Sciatic nerve (tissue), 2 donors: ENCODE data around the gene RPS6KA2. TPM values are rescaled to one million over a fixed set of nuclear protein-coding genes. Genes with fewer than 3 reads are reported as not detected.

Experiments used
- ATAC-seq: fragments of 200-7000 bp; cut with Tn5 transposase; one replicate; pipeline ENCODE4 v1.9.1; 2020; ENCODE audit warnings: mild to moderate bottlenecking, moderate library complexity
- DNase-seq: peaks from one replicate; pipeline ENCODE4 v3.0.0-alpha.2; 2020; ENCODE audit warnings: low spot score
- intact Hi-C: fragments of 100-400 bp; cut with DNase I; formaldehyde crosslinking; loops from one replicate; pipeline ENCODE4 v1.14.2; 2022
- total RNA-seq: library from RNA; stranded (reverse); fragmentation: NEBNext Ultra II Directional; extraction: Animal tissue kit (Norgen Biotek cat#: 25700); gene quantifications from one replicate; pipeline ENCODE4 v1.2.1, GENCODE V29; 2021
- donor health status: DM: no; HTN: no; CAD: no.
- donor health status: DM: no; HTN: no; CAD: no.

The RPS6KA2 gene
- total RNA-seq, 1 donor from 2014 or later = 69.9 TPM

DNA sequence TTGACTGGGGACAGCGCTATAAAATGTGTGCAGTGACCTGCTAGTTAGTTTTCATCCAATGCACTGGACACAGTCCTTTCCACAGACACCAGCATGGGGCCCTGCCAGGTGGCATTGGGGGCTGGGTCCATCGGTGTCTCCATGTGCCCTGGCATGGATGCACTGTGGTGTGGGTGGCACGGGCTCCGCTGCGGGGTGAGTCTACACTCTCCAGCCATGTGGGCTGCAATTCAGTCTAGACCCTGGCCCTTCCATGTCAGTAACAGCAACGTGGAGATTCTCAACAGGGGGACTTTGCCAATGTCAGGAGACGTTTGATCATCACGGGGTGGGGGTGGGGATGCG is 140.5 kb downstream of the RPS6KA2 start:
- DNase-seq = no peak
- no peak for ATAC-seq
- intact Hi-C loops = no loop called here

GRCh38 chr6:166485651-166486535 is 141.2 kb downstream of the RPS6KA2 start:
- ATAC-seq (no peak), DNase-seq (no peak)
- intact Hi-C loops = no loop called here

DNA sequence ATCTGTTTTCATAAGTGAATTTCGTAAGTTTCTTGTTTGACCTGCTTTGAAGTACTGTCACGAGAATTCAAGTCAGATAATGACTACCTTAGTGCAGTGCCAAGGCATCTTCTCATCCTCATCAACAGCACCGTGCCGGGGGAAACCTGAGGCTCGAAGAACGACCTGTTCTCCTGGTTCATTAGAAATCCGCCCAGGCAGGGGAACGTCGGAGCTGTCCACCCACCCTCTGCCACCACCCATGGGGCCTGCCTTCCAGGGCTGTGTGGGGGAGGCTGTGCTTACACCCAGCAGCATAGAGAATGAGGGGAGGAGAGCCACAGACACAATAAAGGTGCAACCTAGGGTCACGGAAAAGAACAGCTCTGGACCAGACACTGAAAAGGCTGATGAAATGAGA is 142.2 kb downstream of the RPS6KA2 start:
- intact Hi-C loops = no loop called here
- ATAC-seq (no peak), DNase-seq (no peak)

DNA sequence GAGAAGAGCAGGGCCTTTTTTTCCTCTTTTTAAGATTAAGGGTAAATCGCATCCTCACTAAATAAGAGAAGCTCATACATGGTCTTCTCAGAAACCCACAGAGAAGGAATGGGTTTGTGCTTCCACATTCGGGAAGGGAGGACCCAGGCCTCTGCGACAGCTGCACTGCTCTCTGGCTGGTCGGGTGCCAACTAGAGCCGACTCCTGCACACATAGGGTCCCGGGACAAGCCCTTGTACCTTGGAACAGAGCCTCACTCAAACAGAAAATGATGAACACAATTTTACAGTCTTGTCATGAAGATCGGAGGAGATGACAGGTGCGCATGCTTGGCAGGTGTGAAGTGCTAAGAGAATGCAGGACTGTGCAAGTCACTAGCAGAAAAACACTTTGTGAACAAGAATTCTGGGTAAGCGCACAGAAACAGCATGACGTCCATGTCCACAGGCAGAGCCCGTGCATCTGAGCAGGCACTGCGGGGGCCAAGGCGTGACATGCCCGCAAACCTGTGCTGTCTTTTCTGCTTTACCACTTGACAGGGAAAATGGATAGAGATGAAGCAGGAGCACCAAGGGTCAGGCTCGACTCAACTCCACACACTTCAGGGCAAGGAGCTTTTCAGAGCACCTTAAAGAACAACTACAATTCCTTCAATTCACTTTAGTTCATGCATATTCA is 143.3 kb downstream of the RPS6KA2 start:
- DNase-seq = no peak

GRCh38 chr6:166483026-166483425 is 144.0 kb downstream of the RPS6KA2 start:
- intact Hi-C loops = no loop called here
- ATAC-seq = no peak
- DNase-seq = no peak

More for the DNA sequence above, 143.3 kb downstream of the RPS6KA2 start:
- intact Hi-C loops = no loop called here
- ATAC-seq = no peak

DNA sequence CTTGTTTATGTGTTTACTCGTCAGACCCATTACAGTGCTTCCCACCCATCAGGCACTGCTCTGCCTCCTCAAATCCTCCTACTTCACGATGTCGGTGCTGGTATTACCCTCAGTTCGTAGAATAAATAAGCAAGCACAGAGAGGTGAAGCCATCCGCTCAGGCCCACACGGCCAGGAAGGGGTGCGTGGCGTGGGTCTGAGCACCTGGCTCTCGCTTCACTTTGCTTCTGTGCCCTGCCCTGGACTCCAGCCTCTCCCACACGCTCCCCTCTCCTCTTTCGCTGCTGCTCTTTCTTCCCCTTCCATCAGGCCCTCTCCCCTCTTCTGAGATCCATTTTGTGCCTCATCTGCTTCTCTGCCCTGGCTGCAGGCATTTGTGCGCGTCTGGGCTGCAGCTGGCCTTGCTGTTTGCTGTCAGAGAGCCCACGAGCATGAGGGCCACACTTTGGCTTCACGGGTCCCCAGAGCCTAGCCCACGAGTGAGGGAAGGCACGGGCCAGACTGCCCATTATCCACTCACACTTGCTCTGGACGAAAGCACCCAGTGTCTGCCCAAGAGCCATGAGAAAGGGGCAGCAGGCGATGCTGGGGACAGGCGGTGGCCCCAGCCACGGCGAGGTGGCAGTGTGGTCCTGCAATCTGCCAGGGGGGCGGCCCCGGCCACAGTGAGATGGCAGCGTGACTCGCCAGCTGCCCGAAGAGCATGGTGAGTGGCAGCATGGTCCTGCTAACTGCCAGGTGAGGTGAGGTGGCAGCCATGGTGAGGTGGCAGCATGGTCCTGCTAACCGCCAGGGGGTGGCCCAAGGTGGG is 148.1 kb downstream of the RPS6KA2 start:
- DNase-seq (peak; percentile 39), ATAC-seq (no peak)
- intact Hi-C loops = loop anchor here (10.0 kb wide), 1 partner anchor 124 kb away; no protein-coding TSS in a partner anchor

GRCh38 chr6:166477647-166478365 is 149.2 kb downstream of the RPS6KA2 start:
- ATAC-seq (no peak), DNase-seq (peak; percentile 49)
- intact Hi-C loops = loop anchor here (10.0 kb wide), 1 partner anchor 123 kb away; no protein-coding TSS in a partner anchor

DNA sequence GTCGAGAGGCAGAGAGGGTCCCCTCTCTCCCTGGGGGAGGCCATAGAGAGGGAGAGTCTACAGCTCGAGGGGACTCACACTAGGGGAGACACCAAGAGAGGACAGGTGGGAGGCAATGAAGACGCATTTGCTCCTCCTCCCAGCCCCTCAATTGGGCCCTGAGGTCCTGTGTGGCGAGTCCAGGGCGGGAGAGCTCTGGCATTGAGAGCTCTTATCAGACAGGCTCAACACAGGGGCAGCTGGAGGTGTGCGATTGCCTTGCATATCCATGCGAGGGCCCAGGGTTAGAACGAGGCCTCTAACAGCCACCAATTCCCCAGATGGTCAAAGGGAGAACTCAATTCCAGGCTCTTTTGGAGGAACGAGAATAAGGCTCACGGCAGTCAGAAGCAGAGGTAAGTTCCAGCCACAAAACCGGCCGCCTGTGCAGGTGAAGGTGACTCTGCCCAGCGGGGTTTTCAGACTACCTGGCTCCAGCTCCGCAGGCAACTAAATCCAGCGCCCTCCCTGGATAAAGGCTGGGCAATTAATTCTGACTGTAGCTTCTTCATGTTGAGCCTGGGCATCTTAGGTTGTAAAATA is 150.3 kb downstream of the RPS6KA2 start:
- no peak for ATAC-seq
- intact Hi-C loops = loop anchor here (10.0 kb wide), 1 partner anchor 122 kb away; no protein-coding TSS in a partner anchor
- DNase-seq = no peak

- intact Hi-C loops = loop anchor here (10.0 kb wide), 1 partner anchor 121 kb away; no protein-coding TSS in a partner anchor
Measured at GRCh38 chr6:166476061-166476591, 150.9 kb downstream of the RPS6KA2 start.

DNA sequence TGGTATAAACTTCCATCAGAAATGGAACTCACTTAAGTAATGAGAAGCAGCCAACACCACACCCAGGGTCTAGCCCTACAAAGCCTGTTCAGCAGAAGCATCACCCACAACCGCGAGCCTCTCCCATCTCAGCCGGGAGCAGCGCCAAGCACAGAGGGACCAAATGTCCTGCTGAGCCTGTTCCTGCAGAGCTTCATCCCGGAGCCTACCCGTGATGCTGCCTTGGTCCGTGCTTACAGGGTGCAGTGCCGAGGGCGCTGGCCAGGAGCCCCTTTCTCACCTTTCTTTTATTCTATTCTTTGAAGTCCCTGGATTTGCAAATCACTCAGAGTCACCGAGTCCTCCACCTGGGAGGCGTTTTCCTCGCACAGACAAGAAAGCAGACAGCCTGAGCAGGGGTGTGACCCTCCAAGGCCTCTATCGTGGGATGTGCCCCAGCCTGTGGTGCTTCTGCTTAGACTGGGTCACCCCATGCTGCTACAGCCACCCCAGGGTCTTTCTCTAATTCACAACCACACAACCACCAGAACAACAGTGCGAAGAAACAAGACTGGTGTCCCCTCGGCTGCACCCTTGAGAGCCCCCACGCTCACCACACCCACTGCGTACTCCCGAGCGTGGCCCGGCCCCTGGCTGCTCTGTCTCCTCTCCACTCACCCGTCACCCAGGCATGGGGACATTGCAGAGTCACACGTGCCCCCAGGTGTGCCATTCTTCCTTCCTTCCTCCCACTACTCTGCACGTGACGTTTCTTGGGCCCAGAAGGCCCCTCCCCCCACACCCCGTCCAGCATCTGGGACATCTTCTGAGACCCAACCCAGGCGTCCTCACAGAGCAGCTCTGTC is 152.1 kb downstream of the RPS6KA2 start:
- DNase-seq = peak; percentile 52
- intact Hi-C loops = loop anchor here (10.0 kb wide), 1 partner anchor 120 kb away; no protein-coding TSS in a partner anchor
- peak; percentile 30 for ATAC-seq

More at GRCh38 chr6:166476061-166476591, 150.9 kb downstream of the RPS6KA2 start:
- ATAC-seq (no peak), DNase-seq (peak; percentile 42)

GRCh38 chr6:166473886-166474571 is 153.0 kb downstream of the RPS6KA2 start:
- intact Hi-C loops = loop anchor here (10.0 kb wide), 1 partner anchor 119 kb away; no protein-coding TSS in a partner anchor
- DNase-seq (no peak), ATAC-seq (no peak)

DNA sequence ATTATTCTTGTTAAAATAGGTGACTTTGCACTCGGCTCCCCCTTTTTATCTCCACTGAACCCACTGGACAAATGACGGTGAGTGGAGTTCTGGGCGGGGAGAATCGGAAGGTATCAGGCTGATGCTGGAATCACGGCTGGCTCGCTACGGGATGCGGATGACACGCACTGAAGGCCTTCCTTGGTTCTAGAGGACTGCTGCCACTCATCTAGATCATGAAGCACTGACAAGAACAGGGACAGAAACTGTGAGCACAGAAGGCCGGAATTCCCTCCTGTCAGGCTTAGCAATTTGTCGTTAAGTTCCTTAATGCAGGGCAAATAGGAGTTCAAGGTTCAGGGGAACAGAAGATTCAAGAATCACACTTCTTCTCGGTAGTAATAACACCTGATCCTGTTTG is 154.4 kb downstream of the RPS6KA2 start:
- no peak for ATAC-seq
- DNase-seq = no peak

DNA sequence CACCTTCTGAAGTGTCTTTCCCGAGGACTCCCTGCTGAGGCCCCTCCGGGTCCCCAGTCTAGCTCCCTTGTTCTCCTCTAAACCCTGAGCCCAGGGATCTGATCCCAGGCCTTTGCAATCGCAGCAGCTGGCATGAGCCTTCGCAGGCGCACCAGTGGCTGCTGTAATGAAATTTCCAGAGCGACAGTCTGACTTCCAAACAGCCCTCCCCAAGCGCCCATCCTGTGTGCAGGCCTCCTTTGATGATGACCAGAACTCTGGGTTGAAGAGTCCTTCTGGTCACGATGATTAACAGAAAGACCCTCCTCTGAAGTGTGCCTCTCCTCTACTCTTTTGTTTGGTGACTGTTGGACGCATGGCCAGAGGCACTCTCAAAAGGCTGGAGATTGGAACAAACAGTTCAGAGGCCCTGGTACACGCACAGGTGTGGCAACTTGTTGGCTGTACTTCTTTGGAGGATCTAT is 155.2 kb downstream of the RPS6KA2 start:
- DNase-seq = no peak
- no peak for ATAC-seq
- intact Hi-C loops = loop anchor here (10.0 kb wide), 1 partner anchor 117 kb away; no protein-coding TSS in a partner anchor

More for the DNA sequence above, 154.4 kb downstream of the RPS6KA2 start:
- intact Hi-C loops = loop anchor here (10.0 kb wide), 1 partner anchor 118 kb away; no protein-coding TSS in a partner anchor

GRCh38 chr6:166470863-166471410 is 156.1 kb downstream of the RPS6KA2 start:
- peak; percentile 47 for DNase-seq
- intact Hi-C loops = loop anchor here (10.0 kb wide), 1 partner anchor 116 kb away; no protein-coding TSS in a partner anchor

DNA sequence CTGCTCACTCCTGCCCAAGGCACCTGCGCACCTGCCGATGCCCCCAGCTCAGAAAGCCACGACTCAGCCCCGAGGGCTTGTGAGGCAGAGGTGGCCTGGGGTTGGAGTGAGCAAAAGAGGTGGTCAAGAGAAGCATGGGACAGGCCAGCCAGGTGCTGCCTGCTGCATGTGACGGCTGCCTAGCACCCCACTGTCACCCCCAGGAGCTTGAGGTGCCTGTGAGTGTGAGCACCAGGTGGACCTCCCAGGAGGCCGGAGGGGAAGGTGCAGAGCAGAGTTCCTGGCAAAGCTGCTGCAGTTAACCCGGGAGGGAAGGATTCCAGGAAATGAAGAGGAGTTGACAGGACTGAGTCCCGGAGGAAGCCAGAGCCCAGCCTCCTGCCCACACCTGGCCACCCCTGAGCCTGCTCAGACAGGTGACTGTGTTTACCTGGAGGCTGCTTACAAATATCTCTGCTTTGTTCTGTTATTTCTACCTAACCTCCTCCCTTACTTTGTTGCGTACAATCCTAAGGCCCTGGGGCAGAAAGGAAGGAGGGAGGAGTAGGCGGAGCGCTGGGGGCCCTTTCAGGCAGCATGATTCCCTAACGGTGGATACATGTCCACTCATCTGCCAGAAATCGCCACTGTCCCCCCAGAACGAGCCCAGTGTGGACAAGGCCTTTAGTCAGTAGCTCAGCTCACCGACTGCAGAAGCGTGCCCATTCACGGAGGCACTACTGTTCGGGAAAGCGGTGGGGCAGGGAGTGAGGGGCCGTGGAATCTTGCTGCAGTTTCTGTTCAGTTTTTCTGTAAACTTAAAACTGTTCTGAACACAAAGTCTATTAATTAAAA is 156.8 kb downstream of the RPS6KA2 start:
- ATAC-seq = no peak
- intact Hi-C loops = loop anchor here (10.0 kb wide), 1 partner anchor 115 kb away; no protein-coding TSS in a partner anchor
- peak; percentile 50 for DNase-seq

More at GRCh38 chr6:166470863-166471410, 156.1 kb downstream of the RPS6KA2 start:
- ATAC-seq = no peak
